Measurements from ENCODE around the gene ITGAX.
A peak's percentile ranks its signal among the peaks of the same experiment; 100 is the strongest.

Gene ITGAX

GRCh38 chr16:31328322-31329052 lies 26.5 kb upstream of the ITGAX start:
- no peak for DNase-seq (ENCODE audit: low read depth)
- no peak for TF ChIP-seq CTCF (IDR thresholded peaks at IDR 0.05; ENCODE audit: insufficient read depth, low read depth, low read length, missing control alignments)
- no peak overlapping the region for H3K4me3 ChIP-seq (ENCODE audit: low read depth, low read length)

GRCh38 chr16:31329671-31330552 lies 25.1 kb upstream of the ITGAX start:
- DNase-seq (ENCODE audit: low read depth) = no peak
- no peak for TF ChIP-seq CTCF (IDR thresholded peaks at IDR 0.05; ENCODE audit: insufficient read depth, low read depth, low read length, missing control alignments)
- no peak overlapping the region for H3K4me3 ChIP-seq (ENCODE audit: low read depth, low read length)

GRCh38 chr16:31330553-31330890 lies 24.5 kb upstream of the ITGAX start:
- no peak overlapping the region for H3K4me3 ChIP-seq (ENCODE audit: low read depth, low read length)
- no peak for TF ChIP-seq CTCF (IDR thresholded peaks at IDR 0.05; ENCODE audit: insufficient read depth, low read depth, low read length, missing control alignments)
- no peak for DNase-seq (ENCODE audit: low read depth)

GRCh38 chr16:31331141-31331764 lies 23.7 kb upstream of the ITGAX start:
- DNase-seq (ENCODE audit: low read depth) = no peak
- peak overlapping the region; percentile 24 for H3K4me3 ChIP-seq (ENCODE audit: low read depth, low read length)
- no peak for TF ChIP-seq CTCF (IDR thresholded peaks at IDR 0.05; ENCODE audit: insufficient read depth, low read depth, low read length, missing control alignments)

GRCh38 chr16:31331807-31332301 lies 23.1 kb upstream of the ITGAX start:
- DNase-seq (ENCODE audit: low read depth) = no peak
- H3K4me3 ChIP-seq (ENCODE audit: low read depth, low read length) = no peak overlapping the region
- TF ChIP-seq CTCF (IDR thresholded peaks at IDR 0.05; ENCODE audit: insufficient read depth, low read depth, low read length, missing control alignments) = no peak

GRCh38 chr16:31332544-31332943 lies 22.4 kb upstream of the ITGAX start:
- TF ChIP-seq CTCF (IDR thresholded peaks at IDR 0.05; ENCODE audit: insufficient read depth, low read depth, low read length, missing control alignments) = no peak
- DNase-seq (ENCODE audit: low read depth) = no peak
- no peak overlapping the region for H3K4me3 ChIP-seq (ENCODE audit: low read depth, low read length)

Data from GM12865 (cell line).